Measurements from ENCODE around the gene RBM27.

DNA sequence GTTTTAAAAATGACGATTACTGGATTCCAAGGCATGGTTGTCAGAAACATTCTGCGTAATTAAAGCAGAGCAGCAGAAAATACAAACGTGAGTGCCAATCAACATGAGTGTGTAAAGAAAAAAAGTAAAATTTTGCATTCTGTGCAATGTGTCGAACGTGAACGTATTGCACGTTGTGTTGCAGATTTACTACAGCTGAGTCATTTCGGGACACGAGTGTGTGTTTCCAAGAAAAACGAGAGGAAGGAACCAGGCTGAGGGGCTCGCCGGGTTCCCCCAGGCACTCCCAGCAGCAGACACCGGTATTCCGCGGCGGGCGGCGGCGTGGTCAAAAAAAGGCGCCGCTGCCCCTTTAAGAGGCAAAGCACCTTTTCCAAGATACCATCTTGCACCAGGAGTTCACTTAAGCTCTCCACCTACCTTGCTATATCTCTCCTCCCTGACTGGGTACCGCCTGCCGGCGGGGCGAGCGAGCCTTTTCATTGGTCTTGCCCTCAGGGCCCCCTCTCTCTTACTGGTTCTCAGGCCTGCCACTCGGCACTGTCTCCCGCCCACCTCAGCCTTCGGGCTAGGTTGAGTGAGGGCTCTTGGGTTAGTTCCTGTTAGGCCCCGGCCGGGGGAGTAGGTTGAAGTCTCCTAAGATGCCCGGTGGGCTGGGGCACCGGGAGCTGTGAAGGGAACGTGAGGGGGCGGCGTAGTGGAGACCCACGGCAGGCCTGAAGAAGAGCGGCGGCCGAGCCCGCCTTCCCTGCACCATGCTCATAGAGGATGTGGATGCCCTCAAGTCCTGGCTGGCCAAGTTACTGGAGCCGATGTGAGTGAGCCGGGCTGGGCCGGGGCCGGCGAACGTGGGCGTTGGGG, at the start of gene RBM27:
- TF ChIP-seq, protein P1, sequence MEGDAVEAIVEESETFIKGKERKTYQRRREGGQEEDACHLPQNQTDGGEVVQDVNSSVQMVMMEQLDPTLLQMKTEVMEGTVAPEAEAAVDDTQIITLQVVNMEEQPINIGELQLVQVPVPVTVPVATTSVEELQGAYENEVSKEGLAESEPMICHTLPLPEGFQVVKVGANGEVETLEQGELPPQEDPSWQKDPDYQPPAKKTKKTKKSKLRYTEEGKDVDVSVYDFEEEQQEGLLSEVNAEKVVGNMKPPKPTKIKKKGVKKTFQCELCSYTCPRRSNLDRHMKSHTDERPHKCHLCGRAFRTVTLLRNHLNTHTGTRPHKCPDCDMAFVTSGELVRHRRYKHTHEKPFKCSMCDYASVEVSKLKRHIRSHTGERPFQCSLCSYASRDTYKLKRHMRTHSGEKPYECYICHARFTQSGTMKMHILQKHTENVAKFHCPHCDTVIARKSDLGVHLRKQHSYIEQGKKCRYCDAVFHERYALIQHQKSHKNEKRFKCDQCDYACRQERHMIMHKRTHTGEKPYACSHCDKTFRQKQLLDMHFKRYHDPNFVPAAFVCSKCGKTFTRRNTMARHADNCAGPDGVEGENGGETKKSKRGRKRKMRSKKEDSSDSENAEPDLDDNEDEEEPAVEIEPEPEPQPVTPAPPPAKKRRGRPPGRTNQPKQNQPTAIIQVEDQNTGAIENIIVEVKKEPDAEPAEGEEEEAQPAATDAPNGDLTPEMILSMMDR (optimal IDR thresholded peaks at IDR 0.05 in 1 of 3, IDR thresholded peaks at IDR 0.05 in 1 of 3, conservative IDR thresholded peaks at IDR 0.05 in 1 of 3; ENCODE audit: extremely low read depth in 1 of 3, insufficient read depth in 2 of 3, low read length in 3 of 3): no peak
- no peak for TF ChIP-seq EZH2 (IDR thresholded peaks at IDR 0.05; ENCODE audit: low read length)
